HUDEP-2 (cell line): ENCODE data around the gene C18orf54.
A peak's percentile ranks its signal among the peaks of the same experiment; 100 is the strongest.
"Not testable (repeated sequence)": the region's sequence is repeated elsewhere in the genome, so short reads cannot be mapped to it uniquely, and the experiment has no call there.

Experiments
- DNase-seq, 76 experiments: peaks; one replicate each; lab custom pipeline; 2025; ENCODE audit not compliant: unreplicated experiment in 76 of 76; lab: John Stamatoyannopoulos, UW

The C18orf54 gene

GRCh38 chr18:54386800-54387495, 29.2 kb downstream of the C18orf54 start:
- not testable (repeated sequence) for DNase-seq

GRCh38 chr18:54387631-54388030, 29.9 kb downstream of the C18orf54 start:
- no peak for DNase-seq

- DNase-seq = peak in 24 of 76 experiments; percentile 0 to 67 (median 27)
These were observed 30.8 kb downstream of the C18orf54 start for GRCh38 chr18:54388203-54389142.

- DNase-seq = no peak
These were observed 31.4 kb downstream of the C18orf54 start for GRCh38 chr18:54389143-54389505.

- no peak for DNase-seq
These were observed 33.1 kb downstream of the C18orf54 start for GRCh38 chr18:54390838-54391237.

- DNase-seq = peak in 32 of 76 experiments; percentile 2 to 79 (median 52)
These were observed 34.9 kb downstream of the C18orf54 start for GRCh38 chr18:54392543-54393023.

GRCh38 chr18:54393648-54394294, 36.1 kb downstream of the C18orf54 start:
- no peak for DNase-seq

- DNase-seq = no peak
These were observed 39.1 kb downstream of the C18orf54 start for GRCh38 chr18:54396760-54397159.

DNA sequence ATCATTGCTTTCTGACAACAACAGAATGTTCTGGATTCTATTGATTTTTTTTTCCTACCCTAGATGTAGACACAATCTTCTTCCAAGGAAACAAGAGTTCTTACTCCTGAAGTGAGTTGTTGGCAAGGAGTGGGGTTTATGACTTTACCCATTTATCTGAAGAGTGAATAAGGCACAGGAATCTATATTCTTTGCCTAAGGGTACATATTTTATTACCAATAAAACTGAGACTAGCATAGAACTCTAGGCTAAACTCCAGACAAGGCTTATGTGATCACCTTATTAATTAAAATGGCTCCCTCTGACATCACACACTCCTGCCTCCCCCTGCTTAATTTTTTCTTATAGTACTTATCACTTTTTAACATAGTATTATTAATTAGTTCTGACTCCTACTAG, 47.6 kb downstream of the C18orf54 start:
- DNase-seq = no peak

DNA sequence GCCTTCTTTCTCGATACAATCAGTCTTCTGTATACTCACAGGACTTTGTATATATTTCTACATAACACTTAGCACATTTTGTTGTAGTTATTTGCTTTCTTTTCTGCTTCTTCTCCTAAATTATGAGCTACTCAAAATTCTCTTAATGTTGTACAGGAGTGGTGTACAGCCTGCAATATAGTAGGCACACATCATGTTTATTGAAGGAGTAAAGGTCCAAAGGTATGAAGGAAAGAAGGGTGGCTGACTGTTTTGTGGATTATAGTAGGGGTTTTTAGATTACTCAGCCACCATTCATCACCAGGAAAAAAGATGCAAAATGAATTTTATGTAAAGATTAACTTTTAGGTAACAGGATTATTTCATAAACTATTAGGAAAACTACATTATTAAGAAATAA, 54.1 kb downstream of the C18orf54 start:
- DNase-seq = no peak

DNA sequence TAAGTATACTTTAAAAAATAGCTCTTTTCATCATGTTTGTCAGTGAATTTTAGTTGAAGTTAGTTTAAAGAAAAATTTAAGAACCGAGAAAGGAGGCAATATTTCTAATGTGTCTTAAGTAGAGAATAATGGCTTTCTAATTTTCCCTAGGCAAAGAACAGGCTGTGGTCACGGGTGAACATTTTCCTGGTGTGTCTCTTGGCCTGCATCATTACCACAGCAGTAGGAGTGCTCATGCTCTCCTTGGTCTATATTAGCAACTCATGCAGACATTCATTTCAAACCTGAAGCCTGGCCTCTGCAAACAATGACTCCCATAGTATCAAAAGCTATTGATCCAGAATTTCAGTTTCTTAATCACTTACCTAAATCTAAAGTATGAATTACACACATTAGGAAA, 57.4 kb downstream of the C18orf54 start:
- no peak for DNase-seq

GRCh38 chr18:54416436-54416835, 58.7 kb downstream of the C18orf54 start:
- DNase-seq = no peak

GRCh38 chr18:54423831-54424230, 66.1 kb downstream of the C18orf54 start:
- DNase-seq = no peak

GRCh38 chr18:54426085-54426665, 68.5 kb downstream of the C18orf54 start:
- DNase-seq = no peak
